Cardiac fibroblast (primary cell): ENCODE data around the gene SLC36A1.

Source experiments
- DNase-seq, 2 donors: peaks; one replicate each; pipeline versions ENCODE4 v3.0.0 to v3.0.0-alpha.2; 2010; ENCODE audit warnings: low read depth in 2 of 2
- H3K4me3 ChIP-seq, 2 donors: replicated peaks in 1 of 2; 1 replicate in 1 of 2; 2 replicates in 1 of 2; pipeline ENCODE4 v1.5.1; 2011; ENCODE audit warnings: low read depth in 2 of 2, low read length in 2 of 2, mild to moderate bottlenecking in 2 of 2, moderate library complexity in 1 of 2
- TF ChIP-seq, protein P1 (sequence below): IDR thresholded peaks from one replicate; pipeline ENCODE4 v1.5.1; 2011; ENCODE audit warnings: low read depth, mild to moderate bottlenecking, low read length, inconsistent platforms

SLC36A1 gene

DNA sequence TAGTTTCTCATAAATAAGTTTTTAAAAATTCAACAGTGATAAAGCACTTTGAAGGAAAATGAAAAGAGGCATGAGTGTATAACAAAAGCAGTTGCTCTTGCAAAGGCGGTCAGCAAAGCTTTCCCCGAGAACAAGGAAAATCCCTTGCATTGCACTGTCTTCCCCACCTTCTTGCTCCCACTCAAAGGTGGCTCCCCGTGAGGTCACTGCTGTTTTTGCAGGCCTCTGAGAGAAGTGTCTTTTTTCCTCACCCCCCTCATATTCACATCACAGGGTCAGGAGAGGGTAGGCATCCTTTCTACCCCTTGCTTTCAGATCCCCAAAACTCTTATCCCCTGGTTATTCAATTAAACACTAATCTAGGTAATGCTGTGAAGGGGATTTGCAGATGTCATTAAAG lies 15.2 kb upstream of the SLC36A1 start:
- H3K4me3 ChIP-seq: no peak overlapping the region
- TF ChIP-seq, protein P1, sequence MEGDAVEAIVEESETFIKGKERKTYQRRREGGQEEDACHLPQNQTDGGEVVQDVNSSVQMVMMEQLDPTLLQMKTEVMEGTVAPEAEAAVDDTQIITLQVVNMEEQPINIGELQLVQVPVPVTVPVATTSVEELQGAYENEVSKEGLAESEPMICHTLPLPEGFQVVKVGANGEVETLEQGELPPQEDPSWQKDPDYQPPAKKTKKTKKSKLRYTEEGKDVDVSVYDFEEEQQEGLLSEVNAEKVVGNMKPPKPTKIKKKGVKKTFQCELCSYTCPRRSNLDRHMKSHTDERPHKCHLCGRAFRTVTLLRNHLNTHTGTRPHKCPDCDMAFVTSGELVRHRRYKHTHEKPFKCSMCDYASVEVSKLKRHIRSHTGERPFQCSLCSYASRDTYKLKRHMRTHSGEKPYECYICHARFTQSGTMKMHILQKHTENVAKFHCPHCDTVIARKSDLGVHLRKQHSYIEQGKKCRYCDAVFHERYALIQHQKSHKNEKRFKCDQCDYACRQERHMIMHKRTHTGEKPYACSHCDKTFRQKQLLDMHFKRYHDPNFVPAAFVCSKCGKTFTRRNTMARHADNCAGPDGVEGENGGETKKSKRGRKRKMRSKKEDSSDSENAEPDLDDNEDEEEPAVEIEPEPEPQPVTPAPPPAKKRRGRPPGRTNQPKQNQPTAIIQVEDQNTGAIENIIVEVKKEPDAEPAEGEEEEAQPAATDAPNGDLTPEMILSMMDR: no peak
- DNase-seq: no peak

DNA sequence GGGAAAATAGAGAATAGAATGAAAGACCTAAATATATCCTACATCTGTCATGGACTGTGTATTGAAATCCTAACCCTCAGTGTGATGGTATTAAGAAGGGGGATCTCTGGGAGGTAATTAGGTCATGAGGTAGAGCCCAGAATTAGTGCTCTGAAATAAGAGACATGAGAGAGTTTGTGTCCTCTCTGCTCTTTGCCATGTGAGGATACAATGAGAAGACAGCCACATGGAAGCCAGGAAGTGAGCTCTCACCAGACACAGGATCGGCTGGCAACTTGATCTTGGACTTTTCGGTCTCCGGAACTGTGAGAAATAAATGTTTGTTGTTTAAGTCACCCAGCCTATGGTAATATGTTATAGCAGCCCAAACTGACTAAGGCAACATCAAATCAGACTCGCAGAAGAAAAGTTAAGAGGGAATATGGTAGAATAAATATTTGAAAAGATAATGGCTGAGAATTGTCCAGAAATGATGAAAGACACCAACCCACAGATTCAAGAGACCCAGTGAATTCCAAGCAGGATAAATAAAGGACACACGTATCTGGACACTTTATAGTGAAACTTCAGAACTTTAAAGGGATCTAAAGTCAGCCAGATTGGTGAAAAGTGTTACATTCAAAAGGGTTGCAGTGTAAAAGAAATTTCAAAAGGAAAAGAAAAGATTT lies 12.7 kb upstream of the SLC36A1 start:
- DNase-seq: no peak
- no peak overlapping the region for H3K4me3 ChIP-seq
- TF ChIP-seq, protein P1: no peak

DNA sequence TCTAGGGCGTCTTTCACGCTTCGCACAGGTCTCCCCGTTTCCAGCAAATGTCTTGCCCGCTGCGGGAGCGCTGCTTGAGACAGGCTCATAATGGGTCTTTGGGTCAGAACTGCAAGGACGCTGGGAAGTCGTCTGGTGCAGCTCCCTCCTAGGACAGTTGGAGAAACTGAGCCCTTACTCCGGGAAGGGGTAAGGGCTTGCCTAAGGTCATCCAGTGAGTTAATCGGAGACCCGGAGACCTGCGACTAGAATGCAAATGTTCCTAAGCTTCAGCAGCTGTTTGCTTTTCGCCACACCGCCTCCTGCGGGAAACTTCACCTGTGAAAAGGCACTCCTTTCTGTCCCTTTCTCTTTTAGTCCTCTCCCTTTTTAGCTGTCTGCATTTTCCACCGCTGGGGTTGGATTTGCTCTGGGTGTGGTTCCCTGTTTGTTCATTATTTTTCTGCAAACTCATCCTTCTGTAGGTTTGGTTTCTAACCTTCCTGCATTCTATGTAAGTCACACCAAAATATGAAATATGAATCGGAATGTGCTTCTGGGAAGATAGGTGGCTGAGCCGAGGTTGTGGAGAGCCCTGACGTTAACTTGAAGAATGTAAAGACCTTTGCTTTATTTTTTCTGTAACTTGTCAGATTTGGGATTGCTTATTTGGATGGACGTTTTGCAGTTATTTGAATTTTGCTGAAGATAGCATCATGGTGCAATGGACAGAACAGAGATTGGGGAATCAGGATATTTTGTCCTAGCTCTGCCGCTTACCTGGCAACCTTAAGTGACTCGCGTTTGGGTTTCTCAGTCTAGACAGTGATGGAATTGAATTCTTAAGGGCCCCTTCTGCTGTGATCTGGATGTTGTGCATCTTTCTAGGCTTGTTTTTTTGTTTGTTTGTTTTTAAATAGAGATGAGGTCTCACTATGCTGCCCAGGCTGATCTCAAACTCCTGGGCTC lies 909 bp downstream of the SLC36A1 start:
- peak in 1 of 2 donors; percentile 18 for DNase-seq
- TF ChIP-seq, protein P1: peak; percentile 9
- peak overlapping the region; percentile 89 to 95 for H3K4me3 ChIP-seq

DNA sequence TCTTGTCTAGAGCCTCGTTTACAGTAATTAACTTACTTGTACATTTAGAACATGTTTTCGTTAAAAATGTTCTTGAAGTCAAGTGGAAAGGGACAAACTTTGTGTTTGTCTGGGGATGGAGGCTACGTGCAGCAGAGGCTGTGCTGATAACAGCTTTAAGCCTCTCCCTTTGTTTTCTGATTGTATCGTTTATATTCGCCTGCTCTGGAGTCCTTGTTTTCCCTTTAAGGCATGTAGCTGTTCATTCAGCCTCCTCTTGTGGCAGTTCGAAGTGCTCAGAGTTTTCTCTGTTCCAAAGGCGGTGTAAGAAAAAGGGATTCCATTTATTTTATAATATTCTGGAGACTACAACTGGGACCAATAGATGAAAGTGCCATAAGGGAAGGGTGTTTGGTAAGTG lies 1.9 kb downstream of the SLC36A1 start:
- DNase-seq: no peak
- H3K4me3 ChIP-seq: no peak overlapping the region
- TF ChIP-seq, protein P1: no peak

DNA sequence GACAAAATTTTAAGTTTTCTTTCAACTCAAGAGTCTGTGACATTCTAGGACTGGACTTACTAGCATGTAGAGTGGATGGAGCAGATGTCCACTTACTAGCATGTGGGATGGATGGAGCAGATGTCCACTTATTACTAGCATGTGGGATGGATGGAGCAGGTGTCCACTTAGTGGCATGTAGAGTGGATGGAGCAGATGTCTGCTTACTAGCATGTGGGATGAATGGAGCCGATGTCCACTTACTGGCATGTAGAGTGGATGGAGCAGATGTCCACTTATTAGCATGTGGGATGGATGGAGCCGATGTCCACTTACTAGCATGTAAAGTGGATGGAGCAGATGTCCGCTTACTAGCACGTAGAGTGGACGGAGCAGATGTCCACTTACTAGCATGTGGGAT lies 2.4 kb downstream of the SLC36A1 start:
- TF ChIP-seq, protein P1: no peak
- H3K4me3 ChIP-seq: no peak overlapping the region
- no peak for DNase-seq

DNA sequence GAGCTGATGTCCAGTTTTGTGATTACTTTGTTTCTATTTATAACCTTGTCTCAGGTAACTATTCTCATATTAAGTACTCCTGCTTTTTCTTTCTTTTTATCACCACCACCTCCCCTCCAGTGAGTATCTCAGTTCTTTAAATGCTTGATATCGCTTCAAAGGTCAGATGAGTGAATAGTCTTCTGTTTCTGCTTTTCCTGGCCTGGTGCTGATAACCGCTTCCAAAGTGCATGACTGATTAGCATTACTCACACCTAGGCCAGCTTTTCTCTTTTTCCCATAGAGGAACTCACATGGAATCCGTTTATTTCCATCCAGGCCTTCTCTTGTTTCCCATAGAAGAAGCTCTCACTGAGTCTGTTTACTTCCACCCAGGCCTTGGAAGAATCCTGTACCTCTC lies 3.2 kb downstream of the SLC36A1 start:
- H3K4me3 ChIP-seq: no peak overlapping the region
- DNase-seq: no peak
- TF ChIP-seq, protein P1: no peak
